OCI-LY7 (cell line): ENCODE data around the gene ZDHHC17.

Experiments used
- CTCF ChIP-seq: fragments of 200-600 bp; sonication (generic); conservative IDR thresholded peaks from 2 replicates; pipeline ENCODE4 v1.5.1; 2014; ENCODE audit warnings: mild to moderate bottlenecking, antibody characterized with exemption, low read length, moderate library complexity, mixed read lengths
- EZH2phosphoT487 ChIP-seq: fragments of 200-600 bp; sonication (generic); IDR thresholded peaks from 2 replicates; pipeline ENCODE4 v1.6.1; 2018; ENCODE audit warnings: low read depth, borderline replicate concordance, mild to moderate bottlenecking, mixed run types, antibody characterized with exemption, low read length, moderate library complexity, mixed read lengths

- TF ChIP-seq EZH2phosphoT487 (no peak), CTCF (no peak)
Measured at GRCh38 chr12:76836633-76837032, 72.7 kb downstream of the ZDHHC17 start.
